ENCODE data around the gene GLTPD2.

The GLTPD2 gene

DNA sequence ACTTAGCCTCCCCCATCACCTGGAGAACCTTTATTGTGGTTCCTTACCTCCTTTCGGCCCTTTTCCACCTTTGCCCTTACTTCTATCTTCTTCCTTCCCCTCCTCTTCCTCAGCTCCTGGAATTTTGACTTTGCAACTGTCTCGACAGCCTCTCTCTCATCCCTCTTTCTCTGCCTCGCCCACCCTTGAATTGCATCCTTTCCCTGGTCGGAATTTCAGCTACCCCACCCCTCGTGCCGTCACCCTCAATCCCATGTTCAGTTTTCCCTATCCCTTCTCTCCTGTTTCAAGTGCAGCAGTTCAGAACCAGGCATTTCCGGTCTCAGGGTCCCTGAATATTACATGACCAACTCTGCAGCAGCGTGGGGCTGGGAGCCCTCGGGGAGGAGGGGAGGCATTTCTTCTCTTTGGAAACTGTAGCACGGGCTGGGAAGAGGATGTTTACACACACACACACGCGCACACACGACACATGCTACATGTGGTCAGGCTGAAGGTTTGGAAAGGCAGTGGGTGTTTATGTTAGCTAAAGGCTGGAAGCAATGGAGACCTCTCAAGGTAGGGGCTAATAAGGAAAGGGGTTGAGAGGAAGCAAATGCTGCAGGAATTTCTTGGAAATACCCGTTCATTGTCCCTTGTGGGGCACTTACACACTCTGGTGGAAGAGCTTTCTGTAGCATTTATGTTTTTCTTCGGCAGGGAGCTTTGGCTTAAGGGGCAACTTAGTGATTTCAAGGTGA lies 45.3 kb downstream of the GLTPD2 start:
- no peak for TF ChIP-seq POLR2A (IDR thresholded peaks at IDR 0.05; ENCODE audit: low read length)
- TF ChIP-seq GATA1 (IDR thresholded peaks at IDR 0.05; ENCODE audit: low read depth, low read length), result no peak
- peak; percentile 37 to 46 for DNase-seq

DNA sequence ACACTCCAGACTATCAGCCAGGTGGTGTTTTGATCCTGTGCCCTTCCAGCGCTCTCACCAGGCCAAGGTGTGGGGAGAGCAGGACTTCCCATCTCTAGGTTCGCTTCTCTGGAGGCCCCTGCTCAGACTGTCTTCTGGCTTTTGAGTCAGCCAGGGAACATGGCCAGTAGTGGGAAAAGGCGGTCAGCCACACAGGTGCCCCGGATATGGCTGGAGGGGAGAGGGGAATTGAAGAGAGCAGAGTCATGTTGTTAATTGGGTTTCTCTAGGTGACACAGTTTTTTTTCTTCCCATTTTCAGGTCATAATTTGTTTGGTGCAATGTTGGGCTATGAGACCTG lies 45.9 kb downstream of the GLTPD2 start:
- peak in 1 of 2 experiments; percentile 37 for DNase-seq
- TF ChIP-seq POLR2A (IDR thresholded peaks at IDR 0.05; ENCODE audit: low read length), result no peak
- no peak for TF ChIP-seq GATA1 (IDR thresholded peaks at IDR 0.05; ENCODE audit: low read depth, low read length)

DNA sequence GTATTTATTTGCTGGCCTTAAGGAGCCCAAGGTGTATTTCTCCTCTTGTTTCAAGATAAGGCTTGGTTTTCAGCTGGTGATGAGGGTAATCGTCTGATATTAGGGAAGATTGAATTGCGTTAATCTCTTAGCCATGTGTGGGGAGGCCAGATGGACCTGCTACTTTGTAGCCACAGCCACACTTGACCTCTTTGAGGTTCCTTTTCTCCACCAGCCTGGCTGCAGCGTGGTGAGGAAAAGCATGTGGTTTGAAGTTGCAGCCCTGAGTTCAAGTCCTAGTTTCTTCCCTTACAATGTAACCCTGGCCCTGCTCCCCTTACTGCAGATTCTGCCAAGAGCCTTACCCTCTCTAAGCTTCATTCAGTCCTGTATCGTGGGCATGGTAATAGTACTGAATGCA lies 47.5 kb downstream of the GLTPD2 start:
- TF ChIP-seq POLR2A (IDR thresholded peaks at IDR 0.05; ENCODE audit: low read length), result no peak
- no peak for TF ChIP-seq GATA1 (IDR thresholded peaks at IDR 0.05; ENCODE audit: low read depth, low read length)

DNA sequence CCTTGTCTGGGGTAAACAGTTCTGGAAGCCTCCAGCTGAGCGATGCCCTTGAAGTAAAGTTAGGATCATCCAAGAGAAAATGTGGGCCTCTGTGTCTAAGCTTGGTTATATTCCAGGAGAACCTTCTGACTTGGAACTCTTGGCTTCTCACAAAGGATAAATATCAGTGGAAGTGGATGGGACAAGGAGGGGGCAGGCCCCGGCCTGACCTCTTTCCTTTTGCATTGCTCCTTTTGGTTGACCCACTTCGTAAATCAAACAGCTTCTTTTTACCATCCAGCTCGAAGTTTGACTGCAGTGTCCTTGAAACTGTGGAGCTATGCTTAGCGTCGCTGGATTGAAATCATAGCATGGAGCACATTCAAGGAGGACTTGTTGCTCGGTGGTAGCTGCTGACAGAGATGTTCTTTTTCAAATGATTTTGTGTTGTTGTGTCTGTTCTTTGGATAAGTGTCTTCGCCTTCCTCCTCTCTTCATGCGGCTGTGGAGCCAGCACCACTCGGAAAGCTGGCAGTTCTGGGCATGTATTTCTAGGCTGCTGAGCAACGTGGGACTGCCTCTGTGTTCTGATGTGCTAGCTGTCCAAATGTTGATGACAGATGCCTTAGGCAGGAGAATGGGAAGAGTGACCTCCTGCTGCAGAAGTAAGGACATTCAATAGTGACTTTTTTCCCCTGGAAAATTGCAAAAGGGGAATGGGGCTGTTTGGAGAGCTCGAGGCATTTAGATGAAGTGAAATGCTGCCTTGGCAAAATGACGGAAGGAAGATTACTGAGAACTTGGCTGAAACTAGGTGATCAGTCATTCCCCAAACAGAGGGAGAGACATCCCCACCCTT lies 48.9 kb downstream of the GLTPD2 start:
- DNase-seq, result no peak
- TF ChIP-seq GATA1 (IDR thresholded peaks at IDR 0.05; ENCODE audit: low read depth, low read length) (no peak), POLR2A (IDR thresholded peaks at IDR 0.05; ENCODE audit: low read length) (no peak)

More for the DNA sequence above, 47.5 kb downstream of the GLTPD2 start:
- peak in 1 of 2 experiments; percentile 28 for DNase-seq

DNA sequence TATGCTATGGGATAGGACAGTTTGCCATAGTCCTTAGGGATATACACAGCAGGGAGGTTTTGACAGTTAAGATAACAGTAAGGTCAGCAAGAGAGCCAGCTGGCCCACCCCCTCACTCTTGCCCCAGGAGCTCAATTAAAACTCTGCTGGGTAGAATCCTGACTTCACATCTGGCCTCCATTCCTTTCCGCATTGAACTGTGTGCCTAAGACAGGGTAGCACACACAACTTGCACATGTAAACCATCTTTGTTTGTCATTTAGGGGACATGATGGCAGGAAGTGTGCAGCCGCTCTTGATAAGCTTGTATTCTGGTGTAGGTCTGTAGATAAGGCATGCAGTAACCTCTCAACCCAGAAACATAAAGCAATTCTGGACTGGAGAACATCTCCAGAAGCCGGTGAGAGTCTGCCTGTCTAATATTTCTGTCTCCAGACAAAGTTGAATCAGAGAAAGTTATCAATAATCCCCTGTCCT lies 49.6 kb downstream of the GLTPD2 start:
- DNase-seq, result peak; percentile 62 to 83
- TF ChIP-seq POLR2A (IDR thresholded peaks at IDR 0.05; ENCODE audit: low read length), result no peak
- TF ChIP-seq GATA1 (IDR thresholded peaks at IDR 0.05; ENCODE audit: low read depth, low read length), result no peak

- TF ChIP-seq GATA1 (IDR thresholded peaks at IDR 0.05; ENCODE audit: low read depth, low read length), result no peak
- TF ChIP-seq POLR2A (IDR thresholded peaks at IDR 0.05; ENCODE audit: low read length), result no peak
- DNase-seq, result no peak
These were observed 50.5 kb downstream of the GLTPD2 start for GRCh38 chr17:4839221-4839620.

Measured in erythroblast (primary cell).